Activated CD8-positive, alpha-beta T cell treated with anti-CD3 and anti-CD28 coated beads, Interleukin-2, amount 10 ng/mL, durations not matched to agents 7 days and 5 days (primary cell): ENCODE results near the gene SH3BP5L. TPM values are rescaled to one million over a fixed set of nuclear protein-coding genes. Genes with fewer than 3 reads are reported as not detected.
A peak's percentile ranks its signal among the peaks of the same experiment; 100 is the strongest.

ENCODE experiments used
- ATAC-seq: fragments of 150-1000 bp; cut with Tn5 transposase; one replicate; pipeline ENCODE4 v1.10.0; 2021; ENCODE audit warnings: moderate library complexity
- CTCF ChIA-PET: fragments of 350-600 bp; sonication (Branson Sonifier 250); formaldehyde crosslinking; loops from one replicate; lab custom pipeline; 2021; ENCODE audit warnings: antibody characterized with exemption; lab: Charles Lee
- POLR2A ChIA-PET: fragments of 350-600 bp; sonication (Branson Sonifier 250); formaldehyde crosslinking; loops from one replicate; lab custom pipeline; 2021; ENCODE audit warnings: antibody characterized with exemption; lab: Charles Lee
- DNase-seq: peaks from one replicate; pipeline ENCODE4 v3.0.0-alpha.2; 2020
- H3K27ac Mint-ChIP-seq: one replicate; pipeline ENCODE4 v1.8.0; 2021; ENCODE audit warnings: mild to moderate bottlenecking, mixed read lengths
- H3K27me3 Mint-ChIP-seq: one replicate; pipeline ENCODE4 v1.8.0; 2021; ENCODE audit warnings: low read depth, mixed read lengths
- H3K36me3 Mint-ChIP-seq: one replicate; pipeline ENCODE4 v1.8.0; 2021; ENCODE audit warnings: low read depth, mixed read lengths
- H3K4me1 Mint-ChIP-seq: one replicate; pipeline ENCODE4 v1.8.0; 2021; ENCODE audit warnings: low read depth, mixed read lengths
- H3K4me3 Mint-ChIP-seq: one replicate; pipeline ENCODE4 v1.8.0; 2021; ENCODE audit warnings: mild to moderate bottlenecking, mixed read lengths
- H3K9me3 Mint-ChIP-seq: one replicate; pipeline ENCODE4 v1.8.0; 2022; ENCODE audit warnings: mixed read lengths; ENCODE audit not compliant: insufficient read depth
- total RNA-seq, 2 experiments: library from RNA; stranded (reverse); gene quantifications; one replicate each; pipeline ENCODE4 v1.2.3, GENCODE V29; 2021

SH3BP5L gene
- 10 to 100 TPM; 28.9 to 31.4 TPM for total RNA-seq

- DNase-seq (peak; percentile 94), ATAC-seq (peak; percentile 90)
- Mint-ChIP-seq H3K4me3 (peak within 1 kb of the TSS; percentile 84), H3K4me1 (peaks cover 46% of the 10 kb centered on the region), H3K36me3 (peaks cover 30% of the 10 kb centered on the region), H3K27ac (peak within 1 kb of the TSS; percentile 98), H3K9me3 (no peaks in the 10 kb centered on the region), H3K27me3 (peaks cover 2% of the 10 kb centered on the region)
- CTCF ChIA-PET: interaction anchor here (0.6 to 4.9 kb wide), 9 partner anchors 11 to 101 kb away, joined by 3 to 69 read pairs (median 6); partner anchors contain the start of genes ZNF672 and ZNF692
- POLR2A ChIA-PET: interaction anchor here (0.8 to 5.0 kb wide), 10 partner anchors 9 to 100 kb away, joined by 3 to 52 read pairs (median 4); partner anchors contain the start of genes ZNF672 and ZNF692
These were observed at the start of gene SH3BP5L for GRCh38 chr1:248825909-248826760. Gene SH3BP5L (minus strand): TSS chr1:248825915. CDS start chr1:248824935, 980 bp downstream.

- Mint-ChIP-seq H3K36me3 (peaks cover 8% of the 10 kb centered on the region), H3K27ac (peak overlapping the region; percentile 90), H3K9me3 (no peaks in the 10 kb centered on the region), H3K27me3 (peaks cover 15% of the 10 kb centered on the region), H3K4me1 (peaks cover 22% of the 10 kb centered on the region), H3K4me3 (peak overlapping the region; percentile 87)
- peak; percentile 63 for ATAC-seq
- POLR2A ChIA-PET: interaction anchor here (1.2 to 2.9 kb wide), 5 partner anchors 11 to 48 kb away, joined by 3 to 18 read pairs (median 6); partner anchors contain the start of genes SH3BP5L, ZNF672 and ZNF692
- CTCF ChIA-PET: interaction anchor here (0.6 to 2.6 kb wide), 6 partner anchors 14 to 53 kb away, joined by 3 to 19 read pairs (median 6); partner anchors contain the start of genes PGBD2, SH3BP5L and ZNF692
- DNase-seq: peak; percentile 86
These were observed 48.3 kb upstream of the SH3BP5L start for GRCh38 chr1:248873993-248874533.

GRCh38 chr1:248873409-248873992, 47.8 kb upstream of the SH3BP5L start:
- Mint-ChIP-seq H3K36me3 (peaks cover 8% of the 10 kb centered on the region), H3K9me3 (no peaks in the 10 kb centered on the region), H3K27me3 (peaks cover 10% of the 10 kb centered on the region), H3K4me1 (peaks cover 22% of the 10 kb centered on the region), H3K27ac (peak overlapping the region; percentile 90), H3K4me3 (peak overlapping the region; percentile 87)
- POLR2A ChIA-PET: interaction anchor here (0.6 to 2.9 kb wide), 6 partner anchors 10 to 47 kb away, joined by 3 to 18 read pairs (median 4); partner anchors contain the start of genes SH3BP5L, ZNF672 and ZNF692
- DNase-seq: peak; percentile 94
- ATAC-seq: peak; percentile 86
- CTCF ChIA-PET: interaction anchor here (0.6 to 2.6 kb wide), 8 partner anchors 8 to 54 kb away, joined by 3 to 19 read pairs (median 5); partner anchors contain the start of genes SH3BP5L, ZNF672 and ZNF692

- Mint-ChIP-seq H3K4me3 (peak overlapping the region; percentile 87), H3K27ac (peak overlapping the region; percentile 90), H3K4me1 (peaks cover 22% of the 10 kb centered on the region), H3K36me3 (peaks cover 8% of the 10 kb centered on the region), H3K27me3 (peaks cover 10% of the 10 kb centered on the region), H3K9me3 (no peaks in the 10 kb centered on the region)
- POLR2A ChIA-PET: interaction anchor here (0.6 to 2.9 kb wide), 3 partner anchors 9 to 35 kb away, joined by 3 to 18 read pairs (median 3); partner anchors contain the start of genes ZNF672 and ZNF692
- CTCF ChIA-PET: interaction anchor here (0.6 to 2.6 kb wide), 8 partner anchors 9 to 54 kb away, joined by 3 to 19 read pairs (median 5); partner anchors contain the start of genes SH3BP5L, ZNF672 and ZNF692
- peak; percentile 53 for DNase-seq
- peak; percentile 60 for ATAC-seq
These were observed 47.2 kb upstream of the SH3BP5L start for GRCh38 chr1:248872752-248873408.

- ATAC-seq (no peak), DNase-seq (no peak)
- Mint-ChIP-seq H3K27ac (no peak overlapping the region), H3K4me3 (peak overlapping the region; percentile 6), H3K9me3 (no peaks in the 10 kb centered on the region), H3K27me3 (peaks cover 8% of the 10 kb centered on the region), H3K4me1 (peaks cover 22% of the 10 kb centered on the region), H3K36me3 (peaks cover 8% of the 10 kb centered on the region)
- POLR2A ChIA-PET: interaction anchor here (2.9 kb wide), 1 partner anchor 8 kb away, joined by 18 read pairs; no protein-coding TSS in a partner anchor
- CTCF ChIA-PET: interaction anchor here (1.5 to 2.0 kb wide), 2 partner anchors 10 to 12 kb away, joined by 3 to 19 read pairs; partner anchors contain the start of gene ZNF692
These were observed 46.2 kb upstream of the SH3BP5L start for GRCh38 chr1:248871837-248872401.

GRCh38 chr1:248862998-248863881, 37.5 kb upstream of the SH3BP5L start:
- Mint-ChIP-seq H3K27me3 (peaks cover 6% of the 10 kb centered on the region), H3K9me3 (no peaks in the 10 kb centered on the region), H3K36me3 (peaks cover 9% of the 10 kb centered on the region), H3K4me1 (peaks cover 33% of the 10 kb centered on the region), H3K4me3 (peak overlapping the region; percentile 84), H3K27ac (peak overlapping the region; percentile 88)
- POLR2A ChIA-PET: interaction anchor here (0.8 to 3.6 kb wide), 6 partner anchors 10 to 37 kb away, joined by 3 to 18 read pairs (median 4); partner anchors contain the start of genes SH3BP5L and ZNF672
- ATAC-seq (peak; percentile 75), DNase-seq (peak; percentile 86)
- CTCF ChIA-PET: interaction anchor here (1.4 kb wide), 1 partner anchor 23 kb away, joined by 4 read pairs; no protein-coding TSS in a partner anchor

DNA sequence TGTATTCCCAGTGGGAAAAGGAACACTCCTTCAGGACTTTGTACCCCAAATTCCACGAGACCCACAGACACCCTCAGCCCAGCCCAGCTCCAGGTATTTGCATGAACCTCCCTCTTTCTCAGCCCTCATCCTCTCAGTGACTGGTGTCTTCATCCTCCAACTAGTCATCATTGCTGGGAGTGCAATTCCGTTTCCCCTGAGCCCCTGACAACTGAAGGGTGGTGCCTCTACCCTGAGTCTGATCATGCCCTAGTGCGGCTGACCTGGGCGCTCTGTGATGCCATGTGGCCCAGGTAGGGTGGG, 36.9 kb upstream of the SH3BP5L start:
- ChIA-PET CTCF (interaction anchor here (1.4 kb wide), 1 partner anchor 23 kb away, joined by 4 read pairs; no protein-coding TSS in a partner anchor), POLR2A (interaction anchor here (0.8 to 3.6 kb wide), 6 partner anchors 11 to 37 kb away, joined by 3 to 18 read pairs (median 4); partner anchors contain the start of genes SH3BP5L and ZNF672)
- Mint-ChIP-seq H3K9me3 (no peaks in the 10 kb centered on the region), H3K27ac (peak overlapping the region; percentile 88), H3K4me3 (peak overlapping the region; percentile 84), H3K27me3 (peaks cover 6% of the 10 kb centered on the region), H3K4me1 (peaks cover 34% of the 10 kb centered on the region), H3K36me3 (peaks cover 9% of the 10 kb centered on the region)
- no peak for DNase-seq
- peak; percentile 15 for ATAC-seq

- H3K27ac Mint-ChIP-seq: no peak overlapping the region
- ChIA-PET CTCF (interaction anchor here (0.9 to 4.9 kb wide), 5 partner anchors 11 to 28 kb away, joined by 4 to 28 read pairs (median 7); no protein-coding TSS in a partner anchor), POLR2A (interaction anchor here (0.7 to 3.6 kb wide), 2 partner anchors 12 to 42 kb away, joined by 3 to 18 read pairs; no protein-coding TSS in a partner anchor)
- H3K4me1 Mint-ChIP-seq: peaks cover 37% of the 10 kb centered on the region
- H3K4me3 Mint-ChIP-seq: no peak overlapping the region
- H3K9me3 Mint-ChIP-seq: no peaks in the 10 kb centered on the region
- ATAC-seq: no peak
- no peak for DNase-seq
- peaks cover 6% of the 10 kb centered on the region for H3K27me3 Mint-ChIP-seq
- H3K36me3 Mint-ChIP-seq: peaks cover 15% of the 10 kb centered on the region
These were observed 35.9 kb upstream of the SH3BP5L start for GRCh38 chr1:248861616-248862015.

DNA sequence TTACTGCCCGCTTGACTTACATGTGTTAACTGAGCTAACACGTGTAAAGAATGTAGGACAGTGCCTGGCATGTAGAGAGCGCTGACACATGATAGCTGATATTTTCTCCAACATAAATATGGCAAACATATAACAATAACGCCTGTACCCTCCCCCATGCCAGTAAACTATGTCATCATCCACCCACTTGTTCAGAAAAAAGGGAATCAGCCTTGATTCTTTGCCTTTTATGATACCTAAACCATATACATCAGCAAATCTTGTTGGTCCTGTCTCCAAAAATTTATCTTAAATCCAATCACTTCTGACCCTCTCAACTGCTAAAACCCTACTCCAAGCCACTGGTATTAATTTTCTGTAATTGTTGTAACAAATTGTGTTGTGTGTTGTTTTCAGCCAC, 34.3 kb upstream of the SH3BP5L start:
- Mint-ChIP-seq H3K27ac (peak overlapping the region; percentile 97), H3K27me3 (peaks cover 6% of the 10 kb centered on the region), H3K4me1 (peaks cover 37% of the 10 kb centered on the region), H3K9me3 (no peaks in the 10 kb centered on the region), H3K36me3 (peaks cover 29% of the 10 kb centered on the region), H3K4me3 (peak overlapping the region; percentile 92)
- DNase-seq (no peak), ATAC-seq (no peak)
- ChIA-PET POLR2A (interaction anchor here (2.5 to 2.9 kb wide), 2 partner anchors 22 to 34 kb away, joined by 17 to 43 read pairs; partner anchors contain the start of genes SH3BP5L and ZNF672), CTCF (interaction anchor here (1.2 to 4.9 kb wide), 8 partner anchors 13 to 46 kb away, joined by 3 to 33 read pairs (median 11); partner anchors contain the start of genes PGBD2, SH3BP5L and ZNF672)
